ENCODE measurements around the gene TGFBR1. TPM values are rescaled to one million over a fixed set of nuclear protein-coding genes. Genes with fewer than 3 reads are reported as not detected.

TGFBR1 gene
- total RNA-seq, 1 donor = 51.0 TPM

- DNase-seq (ENCODE audit: low read depth) = no peak
- TF ChIP-seq, protein P1, sequence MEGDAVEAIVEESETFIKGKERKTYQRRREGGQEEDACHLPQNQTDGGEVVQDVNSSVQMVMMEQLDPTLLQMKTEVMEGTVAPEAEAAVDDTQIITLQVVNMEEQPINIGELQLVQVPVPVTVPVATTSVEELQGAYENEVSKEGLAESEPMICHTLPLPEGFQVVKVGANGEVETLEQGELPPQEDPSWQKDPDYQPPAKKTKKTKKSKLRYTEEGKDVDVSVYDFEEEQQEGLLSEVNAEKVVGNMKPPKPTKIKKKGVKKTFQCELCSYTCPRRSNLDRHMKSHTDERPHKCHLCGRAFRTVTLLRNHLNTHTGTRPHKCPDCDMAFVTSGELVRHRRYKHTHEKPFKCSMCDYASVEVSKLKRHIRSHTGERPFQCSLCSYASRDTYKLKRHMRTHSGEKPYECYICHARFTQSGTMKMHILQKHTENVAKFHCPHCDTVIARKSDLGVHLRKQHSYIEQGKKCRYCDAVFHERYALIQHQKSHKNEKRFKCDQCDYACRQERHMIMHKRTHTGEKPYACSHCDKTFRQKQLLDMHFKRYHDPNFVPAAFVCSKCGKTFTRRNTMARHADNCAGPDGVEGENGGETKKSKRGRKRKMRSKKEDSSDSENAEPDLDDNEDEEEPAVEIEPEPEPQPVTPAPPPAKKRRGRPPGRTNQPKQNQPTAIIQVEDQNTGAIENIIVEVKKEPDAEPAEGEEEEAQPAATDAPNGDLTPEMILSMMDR (IDR thresholded peaks at IDR 0.05; ENCODE audit: insufficient read depth, low read depth, low read length) = no peak
- H3K4me3 ChIP-seq (ENCODE audit: low read depth, low read length) = no peak overlapping the region
Measured at GRCh38 chr9:99177576-99178366, 72.9 kb downstream of the TGFBR1 start.

DNA sequence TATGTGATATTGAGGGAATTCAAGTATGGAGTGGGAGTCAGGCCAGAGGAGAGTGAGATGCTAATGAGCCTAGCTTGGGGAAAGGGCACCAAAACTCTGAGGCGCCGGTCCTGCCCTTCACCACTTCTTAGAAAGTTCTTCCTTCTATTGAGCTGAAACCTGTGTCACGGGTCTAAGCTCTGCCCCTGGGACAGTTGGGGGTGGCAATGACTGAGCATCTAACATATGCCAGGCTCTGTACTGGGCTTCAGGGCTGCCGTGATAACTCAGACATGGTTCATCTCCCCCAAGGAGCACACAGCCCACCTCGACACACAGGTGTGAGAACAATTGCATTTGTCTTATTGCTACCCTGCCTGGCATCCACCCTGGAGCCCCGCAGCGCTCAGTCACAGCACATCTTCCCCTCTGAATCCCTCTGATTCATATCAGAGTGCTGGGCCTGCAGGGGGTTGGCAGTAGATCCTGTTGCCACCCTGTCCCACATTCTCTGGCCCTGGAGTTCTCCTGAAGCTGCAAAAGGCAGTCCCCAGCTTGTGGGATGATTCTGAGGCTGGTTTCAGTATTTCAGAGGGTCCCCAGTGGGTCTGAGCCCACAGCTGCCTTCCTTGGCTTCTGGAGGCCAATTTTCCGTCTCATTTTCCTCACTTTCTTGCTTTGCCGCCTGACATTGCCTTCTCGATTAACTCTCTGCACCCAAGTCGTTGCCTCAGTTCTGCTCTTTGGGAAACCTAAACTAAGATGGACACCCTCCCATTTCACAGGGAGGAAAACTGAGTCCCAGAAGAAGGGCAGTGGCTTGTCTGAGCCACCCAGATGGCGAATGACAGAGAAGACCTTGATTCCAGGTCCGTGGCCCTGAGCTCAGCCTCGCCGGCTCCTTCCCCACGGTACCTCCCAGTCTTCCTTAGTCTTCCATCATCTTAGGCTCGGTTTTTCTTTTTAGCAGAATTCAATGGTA is 74.3 kb downstream of the TGFBR1 start:
- TF ChIP-seq, protein P1 (IDR thresholded peaks at IDR 0.05; ENCODE audit: insufficient read depth, low read depth, low read length) = no peak
- DNase-seq (ENCODE audit: low read depth) = no peak
- H3K4me3 ChIP-seq (ENCODE audit: low read depth, low read length) = no peak overlapping the region

DNA sequence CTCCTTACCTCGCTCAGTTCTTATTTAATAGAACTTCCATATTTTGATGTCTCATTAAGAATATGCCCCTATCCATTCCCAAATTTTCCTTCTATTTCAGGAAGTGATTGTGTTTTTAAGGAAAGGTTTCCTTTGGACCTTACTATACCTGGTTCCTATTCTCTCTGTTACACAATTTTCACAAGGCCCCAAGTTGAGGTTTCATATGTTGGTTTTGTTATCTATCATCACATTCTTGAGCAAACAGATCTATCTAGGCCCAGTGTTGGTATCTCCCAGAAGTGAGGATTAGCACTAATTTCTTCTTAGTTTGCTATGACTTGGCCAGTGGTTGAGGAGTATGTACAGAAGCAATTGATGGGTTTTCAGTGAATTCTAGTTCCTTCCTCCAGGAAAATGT is 75.3 kb downstream of the TGFBR1 start:
- TF ChIP-seq, protein P1 (IDR thresholded peaks at IDR 0.05; ENCODE audit: insufficient read depth, low read depth, low read length) = no peak
- no peak for DNase-seq (ENCODE audit: low read depth)
- H3K4me3 ChIP-seq (ENCODE audit: low read depth, low read length) = no peak overlapping the region

- DNase-seq (ENCODE audit: low read depth) = no peak
- TF ChIP-seq, protein P1 (IDR thresholded peaks at IDR 0.05; ENCODE audit: insufficient read depth, low read depth, low read length) = no peak
- no peak overlapping the region for H3K4me3 ChIP-seq (ENCODE audit: low read depth, low read length)
Measured at GRCh38 chr9:99180662-99181061, 75.7 kb downstream of the TGFBR1 start.

GRCh38 chr9:99181206-99181605 is 76.3 kb downstream of the TGFBR1 start:
- TF ChIP-seq, protein P1 (IDR thresholded peaks at IDR 0.05; ENCODE audit: insufficient read depth, low read depth, low read length) = no peak
- no peak for DNase-seq (ENCODE audit: low read depth)
- H3K4me3 ChIP-seq (ENCODE audit: low read depth, low read length) = no peak overlapping the region

GRCh38 chr9:99181621-99182020 is 76.7 kb downstream of the TGFBR1 start:
- no peak overlapping the region for H3K4me3 ChIP-seq (ENCODE audit: low read depth, low read length)
- TF ChIP-seq, protein P1 (IDR thresholded peaks at IDR 0.05; ENCODE audit: insufficient read depth, low read depth, low read length) = no peak
- peak; percentile 27 for DNase-seq (ENCODE audit: low read depth)

Data from fibroblast of villous mesenchyme (primary cell).